Measurements from ENCODE around the gene ZNF648.
"Not testable (repeated sequence)": the region's sequence is repeated elsewhere in the genome, so short reads cannot be mapped to it uniquely, and the experiment has no call there.

Gene ZNF648

DNA sequence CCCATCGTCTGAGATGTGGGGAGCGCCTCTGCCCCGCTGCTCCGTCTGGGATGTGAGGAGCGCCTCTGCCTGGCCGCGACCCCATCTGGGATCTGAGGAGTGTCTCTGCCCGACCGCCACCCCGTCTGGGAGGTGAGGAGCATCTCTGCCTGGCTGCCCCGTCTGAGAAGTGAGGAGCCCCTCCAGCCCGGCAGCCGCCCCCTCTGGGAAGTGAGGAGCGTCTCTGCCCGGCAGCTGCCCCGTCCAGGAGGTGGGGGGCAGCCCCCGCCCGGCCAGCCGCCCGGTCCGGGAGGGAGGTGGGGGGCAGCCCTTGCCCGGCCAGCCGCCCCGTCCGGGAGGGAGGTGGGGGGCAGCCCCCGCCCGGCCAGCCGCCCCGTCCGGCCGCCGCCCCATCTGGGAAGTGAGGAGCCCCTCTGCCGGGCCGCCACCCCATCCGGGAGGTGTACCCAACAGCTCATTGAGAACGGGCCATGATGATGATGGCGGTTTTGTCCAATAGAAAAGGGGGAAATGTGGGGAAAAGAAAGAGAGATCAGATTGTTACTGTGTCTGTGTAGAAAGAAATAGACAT is 50.6 kb downstream of the ZNF648 start:
- DNase-seq = not testable (repeated sequence)

DNA sequence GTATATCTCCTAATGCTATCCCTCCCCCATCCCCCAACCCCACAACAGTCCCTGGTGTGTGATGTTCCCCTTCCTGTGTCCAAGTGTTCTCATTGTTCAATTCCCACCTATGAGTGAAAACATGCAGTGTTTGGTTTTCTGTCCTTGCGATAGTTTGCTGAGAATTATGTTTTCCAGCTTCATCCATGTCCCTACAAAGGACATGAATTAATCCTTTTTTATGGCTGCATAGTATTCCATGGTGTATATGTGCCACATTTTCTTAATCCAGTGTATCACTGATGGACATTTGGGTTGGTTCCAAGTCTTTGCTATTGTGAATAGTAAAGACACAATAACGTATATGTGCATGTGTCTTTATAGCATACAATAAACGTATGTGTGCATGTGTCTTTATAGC is 56.1 kb downstream of the ZNF648 start:
- not testable (repeated sequence) for DNase-seq

DNA sequence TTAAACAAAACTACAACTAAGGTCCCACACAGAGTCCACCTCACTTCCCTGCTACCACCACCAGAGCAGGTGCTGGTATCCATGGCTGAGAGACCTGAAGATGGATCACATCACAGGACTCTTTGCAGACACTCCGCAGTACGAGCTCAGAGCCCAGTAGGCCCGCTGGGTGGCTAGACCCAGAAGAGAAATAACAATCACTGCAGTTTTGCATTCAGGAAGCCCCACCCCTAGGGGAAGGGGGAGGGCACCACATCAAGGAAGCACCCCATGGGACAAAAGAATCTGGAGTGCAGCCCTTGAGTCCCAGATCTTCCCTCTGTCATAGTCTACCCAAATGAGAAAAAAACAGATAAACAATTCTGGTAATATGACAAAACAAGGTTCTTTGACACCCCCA is 56.9 kb downstream of the ZNF648 start:
- DNase-seq = no peak

Data from CD4-positive, alpha-beta T cell treated with Interferon gamma for 1 hour (primary cell).